ENCODE measurements around the gene KLF13. TPM values are rescaled to one million over a fixed set of nuclear protein-coding genes. Genes with fewer than 3 reads are reported as not detected.

KLF13 gene
- total and polyA plus RNA-seq, 2 experiments from 2014 or later: 23.5 to 28.6 TPM

- TF ChIP-seq REST (IDR thresholded peaks at IDR 0.05; ENCODE audit: unreplicated experiment): no peak
- no peak for TF ChIP-seq EZH2 (IDR thresholded peaks at IDR 0.05; ENCODE audit: low read depth, unreplicated experiment)
- no peak for TF ChIP-seq NANOG (IDR thresholded peaks at IDR 0.05; ENCODE audit: borderline replicate concordance)
Measured at GRCh38 chr15:31328969-31329639, 2.5 kb downstream of the KLF13 start (continued).

- H3K9me3 Mint-ChIP-seq: no peaks in the 10 kb centered on the region; the same call in 2 of the 3 replicates
- Histone ChIP-seq H3F3A (replicated peaks; ENCODE audit: low read depth) (0 out of 2 replicates have a peak, but pooled peaks cover 4% of the 10 kb centered on the region), H3K79me2 (replicated peaks; ENCODE audit: insufficient read depth) (peaks cover 59% of the 10 kb centered on the region), H3K4me1 (ENCODE audit: insufficient read depth) (peaks cover 31% of the 10 kb centered on the region), H4K20me1 (replicated peaks; ENCODE audit: insufficient read depth) (peaks cover 34% of the 10 kb centered on the region), H3K4me2 (peak overlapping the region; percentile 88), H3K27ac (ENCODE audit: low read depth) (no peak overlapping the region), H3K9me2 (ENCODE audit: insufficient read depth) (no peaks in the 10 kb centered on the region), H3K27me3 (ENCODE audit: insufficient read depth) (peaks cover 7% of the 10 kb centered on the region; the same call in 1 of the 2 replicates), H2AFZ (no peak overlapping the region), H3K36me3 (ENCODE audit: insufficient read depth) (no peaks in the 10 kb centered on the region), H3K4me3 (peak overlapping the region; percentile 70)
- no peak for ATAC-seq
- H3K4me3 Mint-ChIP-seq: peak overlapping the region; percentile 86
- TF ChIP-seq ZNF331 (CRISPR knock-in tag; IDR thresholded peaks at IDR 0.05; ENCODE audit: low read depth): no peak
- no peak for TF ChIP-seq ETS1 (IDR thresholded peaks at IDR 0.05)
- TF ChIP-seq JUNB (IDR thresholded peaks at IDR 0.05; ENCODE audit: unreplicated experiment): no peak
- no peak for TF ChIP-seq EZH2 (IDR thresholded peaks at IDR 0.05; ENCODE audit: low read depth, unreplicated experiment)
- TF ChIP-seq NANOG (IDR thresholded peaks at IDR 0.05; ENCODE audit: borderline replicate concordance): no peak
- TF ChIP-seq POLR2AphosphoS5 (IDR thresholded peaks at IDR 0.05; ENCODE audit: low read depth): no peak
- no peak for TF ChIP-seq STAT1 (IDR thresholded peaks at IDR 0.05; ENCODE audit: unreplicated experiment)
- TF ChIP-seq EZH2phosphoT487 (IDR thresholded peaks at IDR 0.05; ENCODE audit: unreplicated experiment): no peak
- TF ChIP-seq CREB1 (CRISPR knock-in tag; IDR thresholded peaks at IDR 0.05; ENCODE audit: low read depth): no peak
- peaks cover 6% of the 10 kb centered on the region for H3K27me3 Mint-ChIP-seq (ENCODE audit: insufficient read depth, low read depth, poor library complexity)
- no peaks in the 10 kb centered on the region; the same call in 2 of the 3 replicates for H3K36me3 Mint-ChIP-seq (ENCODE audit: low read depth)
- no peak overlapping the region for H3K27ac Mint-ChIP-seq
- peaks cover 44% of the 10 kb centered on the region for H3K4me1 Mint-ChIP-seq
- no peak for DNase-seq (ENCODE audit: low spot score)
Measured at GRCh38 chr15:31329640-31330010, 3.0 kb downstream of the KLF13 start.
